Common myeloid progenitor, CD34-positive (primary cell): Measurements from ENCODE around the gene MFAP2.
"Not testable (repeated sequence)": the region's sequence is repeated elsewhere in the genome, so short reads cannot be mapped to it uniquely, and the experiment has no call there.

Experiments
- CTCF ChIA-PET: fragments of 350-600 bp; sonication (Branson Sonifier 250); formaldehyde crosslinking; loops from one replicate; lab custom pipeline; 2021; ENCODE audit warnings: antibody characterized with exemption; lab: Charles Lee
- POLR2A ChIA-PET: fragments of 350-600 bp; sonication (Branson Sonifier 250); formaldehyde crosslinking; loops from one replicate; lab custom pipeline; 2021; ENCODE audit warnings: antibody characterized with exemption; lab: Charles Lee
- DNase-seq, 3 donors: peaks; one replicate each; pipeline versions ENCODE4 v3.0.0 to v3.0.0-alpha.2; 2013
- H3K27ac ChIP-seq, 2 experiments: 1 replicate in 1 of 2; 2 replicates in 1 of 2; pipeline ENCODE4 v1.7.0; 2013; ENCODE audit warnings: inconsistent platforms in 2 of 2, low read length in 2 of 2, mild to moderate bottlenecking in 2 of 2, low read depth in 1 of 2, moderate library complexity in 1 of 2; ENCODE audit not compliant: severe bottlenecking in 2 of 2, insufficient read depth in 1 of 2, poor library complexity in 1 of 2
- H3K27me3 ChIP-seq, 5 experiments: replicated peaks in 2 of 5; 1 replicate in 3 of 5; 2 replicates in 2 of 5; pipeline versions ENCODE4 v1.6.1 to v1.7.0; 2013; ENCODE audit warnings: low read length in 4 of 5, mild to moderate bottlenecking in 2 of 5, moderate library complexity in 2 of 5, inconsistent platforms in 1 of 5; ENCODE audit not compliant: insufficient read depth in 5 of 5, control insufficient read depth in 4 of 5
- H3K36me3 ChIP-seq, 4 experiments: 1 replicate in 2 of 4; 2 replicates in 2 of 4; pipeline versions ENCODE4 v1.6.1 to v1.7.0; 2013; ENCODE audit warnings: low read length in 3 of 4, control low read depth in 1 of 4, mild to moderate bottlenecking in 1 of 4; ENCODE audit not compliant: control insufficient read depth in 4 of 4, insufficient read depth in 4 of 4
- H3K4me1 ChIP-seq, 4 experiments: 1 replicate in 3 of 4; 2 replicates in 1 of 4; pipeline versions ENCODE4 v1.6.1 to v1.7.1; 2013; ENCODE audit warnings: low read length in 3 of 4, mild to moderate bottlenecking in 3 of 4, control low read depth in 1 of 4, inconsistent platforms in 1 of 4, moderate library complexity in 1 of 4; ENCODE audit not compliant: control insufficient read depth in 4 of 4, insufficient read depth in 4 of 4; ENCODE audit errors: control extremely low read depth in 1 of 4
- H3K4me3 ChIP-seq, 7 experiments: 1 replicate in 4 of 7; 2 replicates in 3 of 7; pipeline versions ENCODE4 v1.5.1 to v1.7.0; 2013; ENCODE audit warnings: mild to moderate bottlenecking in 7 of 7, low read length in 6 of 7, moderate library complexity in 6 of 7, inconsistent platforms in 2 of 7, low read depth in 2 of 7, control low read depth in 1 of 7; ENCODE audit not compliant: insufficient read depth in 4 of 7, control insufficient read depth in 1 of 7; ENCODE audit errors: extremely low read depth in 1 of 7
- H3K9me3 ChIP-seq, 5 experiments: 1 replicate in 4 of 5; 2 replicates in 1 of 5; pipeline versions ENCODE4 v1.6.1 to v1.7.1; 2013; ENCODE audit warnings: low read length in 4 of 5, mild to moderate bottlenecking in 2 of 5, inconsistent platforms in 1 of 5, low read depth in 1 of 5, moderate library complexity in 1 of 5; ENCODE audit not compliant: control insufficient read depth in 4 of 5, insufficient read depth in 2 of 5; ENCODE audit errors: control extremely low read depth in 1 of 5
- WGBS: methylation state at CpG from one replicate; pipeline ENCODE4 v1.1.5; 2013; ENCODE audit not compliant: insufficient coverage; 5-methylcytosine and 5-hydroxymethylcytosine counted together

Gene MFAP2

DNA sequence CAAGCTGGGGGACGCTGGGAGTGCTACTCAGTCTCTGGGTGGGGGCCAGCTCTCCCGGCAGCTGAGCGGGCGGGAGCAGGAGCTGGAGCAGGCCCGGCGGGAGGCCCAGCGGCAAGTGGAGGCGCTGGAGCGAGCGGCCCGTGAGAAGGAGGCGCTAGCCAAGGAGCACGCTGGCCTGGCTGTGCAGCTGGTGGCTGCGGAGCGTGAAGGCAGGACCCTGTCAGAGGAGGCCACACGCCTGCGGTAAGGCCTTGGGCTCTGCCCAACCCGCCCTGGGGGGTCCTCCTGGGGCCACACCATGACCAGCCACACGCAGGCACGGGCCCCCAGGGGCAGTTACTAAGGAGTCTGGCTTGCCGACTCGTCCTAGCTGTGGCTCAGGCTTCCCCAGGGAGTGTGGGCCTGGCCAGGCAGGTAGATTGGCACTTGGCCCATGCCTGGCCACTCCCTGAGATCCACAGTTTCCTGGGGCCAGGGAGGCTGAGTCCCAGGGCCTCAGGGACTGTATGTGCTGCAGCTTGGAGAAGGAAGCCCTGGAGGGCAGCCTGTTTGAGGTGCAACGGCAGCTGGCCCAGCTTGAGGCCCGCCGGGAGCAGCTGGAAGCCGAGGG is 32.0 kb downstream of the MFAP2 start:
- H3K9me3 ChIP-seq, H3K27ac ChIP-seq, H3K4me3 ChIP-seq, POLR2A ChIA-PET, H3K36me3 ChIP-seq, DNase-seq, H3K27me3 ChIP-seq, H3K4me1 ChIP-seq: not testable (repeated sequence)
- CTCF ChIA-PET: interaction anchor here (0.8 to 8.0 kb wide), 4 partner anchors 12 to 99 kb away, joined by 3 to 101 read pairs (median 5); no protein-coding TSS in a partner anchor
- 96% methylated on average over 26 of the region's 26 CpGs for WGBS

DNA sequence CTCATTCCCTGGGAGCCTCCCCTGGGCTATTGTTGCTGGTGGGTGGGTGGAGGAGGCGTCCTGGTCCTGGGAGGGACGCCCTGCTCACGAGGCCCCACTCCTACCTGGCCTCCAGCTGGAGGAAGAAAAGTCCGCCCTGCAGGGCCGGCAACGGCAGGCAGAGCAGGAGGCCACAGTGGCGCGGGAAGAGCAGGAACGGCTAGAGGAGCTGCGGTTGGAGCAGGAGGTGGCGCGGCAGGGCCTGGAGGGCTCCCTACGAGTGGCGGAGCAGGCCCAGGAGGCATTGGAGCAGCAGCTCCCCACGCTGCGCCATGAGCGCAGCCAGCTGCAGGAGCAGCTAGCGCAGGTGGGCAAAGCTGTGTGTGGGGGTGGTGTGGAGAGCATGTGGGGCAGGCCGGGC is 33.8 kb downstream of the MFAP2 start:
- no peak for DNase-seq
- Histone ChIP-seq H3K4me3 (no peak overlapping the region), H3K4me1 (no peaks in the 10 kb centered on the region), H3K27ac (no peak overlapping the region), H3K27me3 (no peaks in the 10 kb centered on the region), H3K36me3 (peaks cover 0 to 9% (median 3%) of the 10 kb centered on the region in 4 experiments), H3K9me3 (no peaks in the 10 kb centered on the region)
- ChIA-PET CTCF (interaction anchor here (2.1 to 8.0 kb wide), 2 partner anchors 77 to 101 kb away, joined by 7 to 101 read pairs; no protein-coding TSS in a partner anchor), POLR2A (interaction anchor here (0.8 to 1.1 kb wide), 2 partner anchors 11 to 94 kb away, joined by 3 to 4 read pairs; no protein-coding TSS in a partner anchor)
- WGBS: 94% methylated on average over 18 of the region's 19 CpGs

GRCh38 chr1:16946185-16946584 is 34.2 kb downstream of the MFAP2 start:
- POLR2A ChIA-PET, H3K4me3 ChIP-seq, H3K4me1 ChIP-seq, DNase-seq, H3K27me3 ChIP-seq, H3K9me3 ChIP-seq, H3K27ac ChIP-seq, H3K36me3 ChIP-seq: not testable (repeated sequence)
- CTCF ChIA-PET: interaction anchor here (8.0 kb wide), 1 partner anchor 101 kb away, joined by 101 read pairs; no protein-coding TSS in a partner anchor
- 97% methylated on average over 11 of the region's 13 CpGs for WGBS

DNA sequence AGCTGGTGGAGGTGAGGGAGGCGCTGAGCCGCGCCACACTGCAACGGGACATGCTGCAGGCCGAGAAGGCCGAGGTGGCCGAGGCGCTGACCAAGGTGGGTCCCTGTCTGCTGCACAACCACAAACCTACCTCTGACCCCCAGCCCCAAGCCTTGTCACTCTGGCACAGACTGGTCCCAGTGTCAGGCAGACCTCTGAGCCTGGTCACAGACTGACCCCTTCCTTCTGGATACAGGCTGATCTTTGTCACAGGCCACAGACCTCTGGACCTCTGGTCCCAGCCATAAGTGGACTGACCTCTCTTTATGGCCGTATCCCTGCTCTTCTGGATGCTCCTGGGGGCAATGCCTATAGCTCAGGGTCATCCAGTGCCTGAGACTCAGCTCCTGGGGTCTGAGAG is 34.9 kb downstream of the MFAP2 start:
- not testable (repeated sequence) for H3K4me3 ChIP-seq, H3K4me1 ChIP-seq, H3K36me3 ChIP-seq, H3K27me3 ChIP-seq, H3K27ac ChIP-seq, H3K9me3 ChIP-seq, DNase-seq
- POLR2A ChIA-PET: interaction anchor here (0.6 kb wide), 1 partner anchor 17 kb away, joined by 3 read pairs; no protein-coding TSS in a partner anchor
- CTCF ChIA-PET: interaction anchor here (8.0 kb wide), 1 partner anchor 102 kb away, joined by 101 read pairs; no protein-coding TSS in a partner anchor
- 100% methylated on average over 1 of the region's 9 CpGs for WGBS

GRCh38 chr1:16944038-16944437 is 36.4 kb downstream of the MFAP2 start:
- Histone ChIP-seq H3K4me3 (no peak overlapping the region), H3K4me1 (no peaks in the 10 kb centered on the region), H3K9me3 (no peaks in the 10 kb centered on the region), H3K27me3 (no peaks in the 10 kb centered on the region), H3K36me3 (peaks cover 0 to 9% (median 4%) of the 10 kb centered on the region in 4 experiments), H3K27ac (no peak overlapping the region)
- ChIA-PET CTCF (interaction anchor here (0.9 kb wide), 1 partner anchor 9 kb away, joined by 3 read pairs; no protein-coding TSS in a partner anchor), POLR2A (no interaction called here)
- no peak for DNase-seq
- 96% methylated on average over 16 of the region's 19 CpGs for WGBS

- H3K9me3 ChIP-seq, H3K27ac ChIP-seq, POLR2A ChIA-PET, H3K4me1 ChIP-seq, H3K4me3 ChIP-seq, DNase-seq, H3K27me3 ChIP-seq: not testable (repeated sequence)
- CTCF ChIA-PET: interaction anchor here (1.3 kb wide), 1 partner anchor 107 kb away, joined by 4 read pairs; no protein-coding TSS in a partner anchor
- 95% methylated on average over 32 of the region's 32 CpGs for WGBS
- peaks cover 0 to 11% (median 4%) of the 10 kb centered on the region in 4 experiments for H3K36me3 ChIP-seq
Observed at GRCh38 chr1:16939386-16940180, 40.8 kb downstream of the MFAP2 start.
